ENCODE results near the gene RCHY1. TPM values are rescaled to one million over a fixed set of nuclear protein-coding genes. Genes with fewer than 3 reads are reported as not detected.
"Not testable (repeated sequence)": the region's sequence is repeated elsewhere in the genome, so short reads cannot be mapped to it uniquely, and the experiment has no call there.

Gene RCHY1
- total and polyA plus RNA-seq, 2 donors (not counting 1 experiment from before 2014, with no cell fraction given), result 34.5 to 49.3 TPM

GRCh38 chr4:75511841-75512240, 2.4 kb downstream of the RCHY1 start:
- H3K9me3 ChIP-seq (ENCODE audit: control insufficient read depth, insufficient read depth, low read depth, low read length), result no peaks in the 10 kb centered on the region
- no peak for DNase-seq (ENCODE audit: low read depth in 2 of 2)
- H3K4me2 ChIP-seq (ENCODE audit: extremely low read depth, insufficient read depth, low read length), result peak overlapping the region; percentile 76
- no peak overlapping the region for H3K9ac ChIP-seq (ENCODE audit: insufficient read depth, low read length)
- H3K4me1 ChIP-seq (ENCODE audit: control insufficient read depth, extremely low read depth, insufficient read depth, low read length), result peaks cover 3% of the 10 kb centered on the region
- H3K27me3 ChIP-seq (ENCODE audit: control insufficient read depth, insufficient read depth, low read length), result no peaks in the 10 kb centered on the region
- no peak overlapping the region for H3K27ac ChIP-seq (ENCODE audit: insufficient read depth, low read length)
- no peak for TF ChIP-seq EZH2 (IDR thresholded peaks at IDR 0.05; ENCODE audit: low read length, missing control alignments)
- no peak for TF ChIP-seq CTCF (conservative IDR thresholded peaks at IDR 0.05 in 1 of 2, IDR thresholded peaks at IDR 0.05 in 1 of 2; ENCODE audit: low read depth in 1 of 2, low read length in 2 of 2)
- H2AFZ ChIP-seq (ENCODE audit: low read length), result no peak overlapping the region
- H3K4me3 ChIP-seq (replicated peaks in 1 of 4; ENCODE audit: control extremely low read depth in 1 of 4, insufficient read depth in 1 of 4, low read depth in 3 of 4, low read length in 4 of 4), result peak overlapping the region; percentile 8 to 97 (median 67)
- H4K20me1 ChIP-seq (ENCODE audit: control insufficient read depth, extremely low read depth, insufficient read depth, low read length), result no peaks in the 10 kb centered on the region
- H3K79me2 ChIP-seq (ENCODE audit: control insufficient read depth, insufficient read depth, low read length), result peaks cover 52% of the 10 kb centered on the region
- H3K36me3 ChIP-seq (ENCODE audit: control insufficient read depth, insufficient read depth, low read length), result peaks cover 2% of the 10 kb centered on the region

GRCh38 chr4:75509592-75509991, 4.6 kb downstream of the RCHY1 start:
- not testable (repeated sequence) for H3K27me3 ChIP-seq (ENCODE audit: control insufficient read depth, insufficient read depth, low read length); H3K27ac ChIP-seq (ENCODE audit: insufficient read depth, low read length); H3K4me3 ChIP-seq (replicated peaks in 1 of 4; ENCODE audit: control extremely low read depth in 1 of 4, insufficient read depth in 1 of 4, low read depth in 3 of 4, low read length in 4 of 4); DNase-seq (ENCODE audit: low read depth in 2 of 2); H3K4me1 ChIP-seq (ENCODE audit: control insufficient read depth, extremely low read depth, insufficient read depth, low read length); H3K36me3 ChIP-seq (ENCODE audit: control insufficient read depth, insufficient read depth, low read length); H3K4me2 ChIP-seq (ENCODE audit: extremely low read depth, insufficient read depth, low read length); H2AFZ ChIP-seq (ENCODE audit: low read length); H3K9ac ChIP-seq (ENCODE audit: insufficient read depth, low read length); H3K9me3 ChIP-seq (ENCODE audit: control insufficient read depth, insufficient read depth, low read depth, low read length); H4K20me1 ChIP-seq (ENCODE audit: control insufficient read depth, extremely low read depth, insufficient read depth, low read length)
- peaks cover 52% of the 10 kb centered on the region for H3K79me2 ChIP-seq (ENCODE audit: control insufficient read depth, insufficient read depth, low read length)

- no peak overlapping the region for H3K4me2 ChIP-seq (ENCODE audit: extremely low read depth, insufficient read depth, low read length)
- no peak overlapping the region for H3K9ac ChIP-seq (ENCODE audit: insufficient read depth, low read length)
- H4K20me1 ChIP-seq (ENCODE audit: control insufficient read depth, extremely low read depth, insufficient read depth, low read length), result no peaks in the 10 kb centered on the region
- TF ChIP-seq EZH2 (IDR thresholded peaks at IDR 0.05; ENCODE audit: low read length, missing control alignments) (no peak), CTCF (conservative IDR thresholded peaks at IDR 0.05 in 1 of 2, IDR thresholded peaks at IDR 0.05 in 1 of 2; ENCODE audit: low read depth in 1 of 2, low read length in 2 of 2) (no peak)
- H3K4me1 ChIP-seq (ENCODE audit: control insufficient read depth, extremely low read depth, insufficient read depth, low read length), result peaks cover 3% of the 10 kb centered on the region
- DNase-seq (ENCODE audit: low read depth in 2 of 2), result no peak
- H3K79me2 ChIP-seq (ENCODE audit: control insufficient read depth, insufficient read depth, low read length), result peaks cover 18% of the 10 kb centered on the region
- H3K27me3 ChIP-seq (ENCODE audit: control insufficient read depth, insufficient read depth, low read length), result no peaks in the 10 kb centered on the region
- no peak overlapping the region for H3K27ac ChIP-seq (ENCODE audit: insufficient read depth, low read length)
- H3K36me3 ChIP-seq (ENCODE audit: control insufficient read depth, insufficient read depth, low read length), result peaks cover 4% of the 10 kb centered on the region
- H2AFZ ChIP-seq (ENCODE audit: low read length), result no peak overlapping the region
- no peaks in the 10 kb centered on the region for H3K9me3 ChIP-seq (ENCODE audit: control insufficient read depth, insufficient read depth, low read depth, low read length)
- H3K4me3 ChIP-seq (replicated peaks in 1 of 4; ENCODE audit: control extremely low read depth in 1 of 4, insufficient read depth in 1 of 4, low read depth in 3 of 4, low read length in 4 of 4), result no peak overlapping the region
These were observed 8.6 kb downstream of the RCHY1 start for GRCh38 chr4:75505630-75506029.
